Rectal smooth muscle tissue (tissue), 1 donor: ENCODE data around the gene CDC25B.

ENCODE experiments used
- H3K27ac ChIP-seq: one replicate; pipeline ENCODE4 v1.7.0; 2013; ENCODE audit warnings: low read depth, low read length, inconsistent platforms
- H3K27me3 ChIP-seq: one replicate; pipeline ENCODE4 v1.7.0; 2013; ENCODE audit warnings: low read length; ENCODE audit not compliant: control insufficient read depth, insufficient read depth
- H3K36me3 ChIP-seq: one replicate; pipeline ENCODE4 v1.7.0; 2013; ENCODE audit warnings: low read length; ENCODE audit not compliant: control insufficient read depth, insufficient read depth
- H3K4me1 ChIP-seq: one replicate; pipeline ENCODE4 v1.7.0; 2013; ENCODE audit warnings: low read length; ENCODE audit not compliant: control insufficient read depth, insufficient read depth
- H3K4me3 ChIP-seq: one replicate; pipeline ENCODE4 v1.7.0; 2013; ENCODE audit warnings: low read length
- H3K9ac ChIP-seq: one replicate; pipeline ENCODE4 v1.7.0; 2013; ENCODE audit warnings: low read length

Gene CDC25B

DNA sequence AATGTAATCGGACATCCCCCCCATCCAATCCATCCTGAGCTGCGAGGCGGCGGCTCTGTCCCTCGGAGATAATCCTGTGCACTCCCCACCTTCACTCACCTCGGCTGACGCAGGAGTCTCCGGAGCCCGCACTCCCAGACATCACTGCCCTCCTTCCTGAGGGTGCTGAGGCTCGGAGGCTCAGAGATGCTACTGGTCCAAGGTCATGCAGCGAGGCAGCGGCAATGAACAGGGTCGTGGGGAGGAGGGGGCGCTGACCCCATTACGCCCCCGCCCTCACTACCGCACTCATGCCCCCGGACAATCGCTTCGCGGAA, 29.0 kb upstream of the CDC25B start:
- Histone ChIP-seq H3K4me3 (peak overlapping the region; percentile 66), H3K36me3 (no peaks in the 10 kb centered on the region), H3K27me3 (no peaks in the 10 kb centered on the region), H3K9ac (peak overlapping the region; percentile 13), H3K27ac (peak overlapping the region; percentile 38), H3K4me1 (peaks cover 9% of the 10 kb centered on the region)

DNA sequence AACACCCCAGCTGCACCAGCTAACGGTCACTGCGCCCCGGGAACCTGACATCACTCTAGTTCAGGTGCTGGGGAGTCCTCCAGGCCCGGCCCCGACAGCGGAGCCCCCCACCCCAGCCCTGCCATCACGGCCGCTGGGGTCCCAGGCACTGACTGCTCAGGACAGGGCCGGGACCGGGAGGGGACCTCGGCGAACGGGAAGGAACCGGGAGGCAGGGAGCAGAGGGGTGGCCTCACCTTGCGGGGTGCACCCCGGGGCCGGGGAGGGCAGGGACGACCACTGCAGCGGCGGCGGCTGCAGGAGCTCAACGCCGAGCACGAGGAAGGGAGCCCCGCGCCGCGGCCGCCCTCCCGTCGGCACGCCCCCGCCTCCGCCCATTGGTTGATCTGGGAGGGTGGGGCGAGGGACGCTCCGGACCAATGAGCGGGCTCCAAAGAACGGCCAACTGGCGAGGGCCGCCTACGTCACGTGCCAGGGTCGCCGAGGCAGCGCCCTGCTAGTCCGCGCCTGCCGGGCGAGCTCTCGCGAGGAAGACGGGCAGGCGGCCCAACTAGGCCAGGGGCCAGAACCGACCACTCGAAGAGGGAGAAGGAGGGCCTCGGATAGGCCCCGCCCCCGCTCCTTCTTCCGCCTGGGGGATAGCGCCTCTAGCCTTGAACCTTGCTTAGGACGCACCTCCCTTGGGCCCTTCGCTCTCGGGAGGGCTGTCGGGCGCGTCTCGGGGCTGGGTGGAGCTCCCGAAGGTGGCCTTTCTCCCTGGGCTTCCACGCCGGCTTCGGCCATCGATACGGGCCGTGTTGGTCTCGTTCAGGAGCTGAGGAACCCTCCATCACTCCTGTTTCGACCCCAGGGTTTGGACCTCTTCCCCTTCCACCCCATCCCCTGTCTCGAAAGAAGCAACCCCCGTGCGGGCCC, 28.4 kb upstream of the CDC25B start, which contains the start of gene ADISSP:
TSS of gene ADISSP (minus strand) at position 327 of the 915 bp plus-strand sequence. CDS start 7,653 bp downstream, outside the sequence.
- Histone ChIP-seq H3K9ac (peak within 1 kb of the TSS; percentile 85), H3K27me3 (no peaks in the 10 kb centered on the region), H3K4me3 (peak within 1 kb of the TSS; percentile 82), H3K4me1 (peaks cover 6% of the 10 kb centered on the region), H3K36me3 (no peaks in the 10 kb centered on the region), H3K27ac (peak within 1 kb of the TSS; percentile 96)

DNA sequence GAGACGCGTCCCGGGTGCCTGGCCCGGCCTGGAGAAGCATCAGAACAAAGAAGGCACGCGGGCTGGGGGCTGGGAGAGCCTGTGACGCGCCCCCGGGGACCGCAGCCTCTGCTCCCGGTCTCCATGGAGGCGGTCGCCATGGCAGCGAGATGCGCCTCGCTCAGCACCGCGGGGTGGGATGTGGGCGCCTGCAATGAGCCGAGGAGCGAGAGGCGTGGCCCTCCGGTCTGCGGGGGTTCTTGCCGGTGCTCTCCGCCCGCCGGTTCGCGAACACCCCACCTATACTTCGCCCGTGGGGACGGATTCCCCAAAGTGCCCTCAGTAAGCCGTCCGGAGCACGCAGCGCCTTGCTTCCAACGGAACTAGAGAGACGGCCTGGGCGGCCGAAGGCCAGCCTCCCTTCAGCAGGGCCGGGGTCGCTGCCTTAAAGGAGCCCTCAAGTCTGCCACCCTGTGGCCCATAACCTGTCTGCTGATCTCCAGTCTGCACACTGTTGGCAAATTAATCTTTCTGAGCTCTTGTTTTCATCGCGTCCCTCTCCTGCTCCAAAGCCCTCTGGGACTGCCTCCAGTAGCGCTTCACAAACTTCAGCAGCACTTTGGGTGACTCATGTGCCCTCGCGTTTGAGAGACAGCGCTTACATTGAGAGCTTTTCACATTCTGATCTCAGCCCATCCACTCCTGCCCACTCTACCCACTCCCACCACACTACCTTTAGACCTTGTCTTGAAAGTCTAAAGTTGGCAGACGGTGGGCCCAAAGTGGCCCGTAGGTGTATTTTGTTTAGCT, 27.6 kb upstream of the CDC25B start:
- peaks cover 6% of the 10 kb centered on the region for H3K4me1 ChIP-seq
- H3K9ac ChIP-seq: peak overlapping the region; percentile 85
- H3K4me3 ChIP-seq: peak overlapping the region; percentile 82
- peak overlapping the region; percentile 96 for H3K27ac ChIP-seq
- H3K36me3 ChIP-seq: no peaks in the 10 kb centered on the region
- H3K27me3 ChIP-seq: no peaks in the 10 kb centered on the region

DNA sequence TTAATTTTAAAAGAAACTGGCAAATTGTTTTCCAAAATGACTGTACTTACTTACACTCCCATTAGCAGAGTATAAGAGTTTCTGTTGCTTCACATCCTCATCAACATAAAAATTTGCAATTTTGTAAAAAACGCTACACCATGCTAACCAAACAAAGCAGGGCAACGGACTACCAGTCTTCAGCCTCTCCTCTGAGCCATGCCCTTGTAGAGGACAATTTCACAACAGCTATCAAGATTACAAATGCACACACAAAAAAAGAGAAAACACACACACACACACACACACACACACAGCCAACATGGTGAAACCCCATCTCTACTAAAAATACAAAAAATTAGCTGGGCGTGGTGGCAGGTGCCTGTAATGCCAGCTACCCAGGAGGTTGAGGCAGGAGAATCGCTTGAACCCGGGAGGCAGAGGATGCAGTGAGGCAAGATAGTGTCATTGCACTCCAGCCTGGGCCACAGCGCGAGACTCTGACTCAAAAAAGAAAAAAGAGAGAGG, 24.5 kb upstream of the CDC25B start:
- no peak overlapping the region for H3K27ac ChIP-seq
- H3K9ac ChIP-seq: no peak overlapping the region

DNA sequence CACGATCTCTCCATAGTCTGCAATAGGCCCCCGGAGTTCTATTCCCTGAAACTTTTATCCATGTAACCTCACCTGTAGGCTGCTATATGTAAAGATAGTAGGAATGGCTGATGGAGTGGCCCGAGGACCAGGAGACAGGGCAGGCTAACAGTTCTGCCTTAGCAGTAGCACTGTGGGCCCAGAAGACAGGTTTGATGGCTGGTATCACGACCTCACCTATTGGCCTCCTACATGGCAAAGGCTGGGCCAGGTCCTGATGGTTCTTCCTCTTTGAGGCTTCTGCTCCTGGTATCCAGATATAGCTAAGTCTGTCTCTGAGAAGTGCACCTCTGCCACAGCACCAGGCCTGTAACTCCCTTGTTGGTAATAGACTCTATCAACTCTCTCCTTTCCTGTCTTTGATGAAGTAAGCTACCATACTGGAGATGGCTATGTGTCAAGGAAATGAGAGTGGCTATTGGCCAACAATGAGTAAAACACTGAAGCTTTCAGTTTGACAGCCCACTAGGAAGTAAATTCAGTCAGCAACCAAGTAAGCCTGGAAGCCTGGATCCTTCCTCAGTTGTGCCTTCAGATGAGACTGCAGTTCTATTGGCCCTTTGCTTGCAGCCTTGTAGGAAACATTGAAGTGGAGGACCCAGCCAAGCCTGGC, 20.5 kb upstream of the CDC25B start:
- H3K4me3 ChIP-seq: no peak overlapping the region
- no peak overlapping the region for H3K27ac ChIP-seq
- H3K4me1 ChIP-seq: peaks cover 2% of the 10 kb centered on the region
- no peak overlapping the region for H3K9ac ChIP-seq
- H3K36me3 ChIP-seq: no peaks in the 10 kb centered on the region
- no peaks in the 10 kb centered on the region for H3K27me3 ChIP-seq

More for the DNA sequence above, 24.5 kb upstream of the CDC25B start:
- H3K4me3 ChIP-seq: no peak overlapping the region
- no peaks in the 10 kb centered on the region for H3K27me3 ChIP-seq
- no peaks in the 10 kb centered on the region for H3K36me3 ChIP-seq
- H3K4me1 ChIP-seq: peaks cover 5% of the 10 kb centered on the region

DNA sequence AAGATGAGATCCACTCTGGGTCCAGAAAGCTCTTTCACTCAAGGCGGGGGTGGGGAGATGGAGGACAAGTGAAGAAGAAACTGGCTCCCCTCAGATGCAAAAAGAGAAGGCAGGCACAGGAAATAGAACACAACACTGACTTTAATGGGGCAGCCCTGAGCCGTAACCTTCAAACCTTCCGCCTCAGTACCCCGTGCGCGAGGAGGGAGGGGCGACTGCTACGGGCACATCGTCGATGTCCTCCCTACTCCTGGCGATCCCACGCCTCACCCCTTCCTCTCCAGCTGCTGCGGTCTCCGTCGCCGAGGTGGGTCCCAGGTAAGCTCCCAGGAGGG, 18.8 kb upstream of the CDC25B start:
- Histone ChIP-seq H3K27ac (no peak overlapping the region), H3K4me3 (peak overlapping the region; percentile 69), H3K36me3 (no peaks in the 10 kb centered on the region), H3K4me1 (peaks cover 6% of the 10 kb centered on the region), H3K9ac (no peak overlapping the region), H3K27me3 (no peaks in the 10 kb centered on the region)

DNA sequence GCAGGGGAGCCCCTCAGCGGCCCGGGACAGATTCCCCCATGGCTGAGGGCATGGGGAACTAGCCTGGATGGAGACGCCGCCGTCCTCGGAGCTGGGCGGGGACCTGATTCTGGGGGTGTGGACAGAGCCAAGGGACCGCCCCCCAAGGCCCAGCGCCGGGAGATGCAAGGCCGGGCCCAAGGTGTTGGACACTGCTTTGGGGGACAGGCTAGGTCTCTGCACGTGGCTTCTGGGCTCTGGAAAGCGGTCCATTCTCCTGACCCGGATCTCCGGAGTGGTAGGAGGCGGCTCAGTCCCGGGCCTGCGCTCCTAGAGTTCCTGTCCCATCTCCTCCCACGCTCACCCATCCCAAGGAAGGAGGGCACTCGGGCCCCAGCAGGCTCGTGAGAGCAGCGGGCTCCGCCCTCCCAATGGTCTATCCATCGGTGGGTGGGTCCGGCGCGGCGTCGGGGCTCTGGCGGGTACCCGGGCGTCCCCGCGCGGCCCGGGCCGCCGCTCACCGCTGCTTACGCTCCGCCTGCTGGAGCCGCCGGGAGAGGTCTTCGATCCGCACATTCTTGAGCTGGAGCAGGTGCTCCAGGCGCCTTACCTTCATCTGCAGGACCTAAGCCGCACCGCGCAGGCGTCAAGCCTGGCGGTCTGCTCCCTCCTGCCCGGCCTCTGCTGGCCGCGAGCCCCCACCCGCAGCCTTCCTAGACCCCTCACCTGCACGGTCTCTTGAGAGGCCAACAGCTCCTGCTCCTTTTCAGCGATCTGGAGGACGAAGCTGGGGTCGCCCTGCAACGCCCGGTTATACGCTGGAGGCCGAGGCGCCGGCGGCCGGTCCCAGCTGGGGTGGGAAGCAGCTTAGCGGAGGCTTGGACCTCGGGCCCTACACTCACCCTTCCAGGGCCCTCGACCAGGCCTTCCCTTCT, 18.1 kb upstream of the CDC25B start:
- Histone ChIP-seq H3K27ac (no peak overlapping the region), H3K4me1 (peaks cover 6% of the 10 kb centered on the region), H3K9ac (peak overlapping the region; percentile 11), H3K4me3 (peak overlapping the region; percentile 69), H3K27me3 (no peaks in the 10 kb centered on the region), H3K36me3 (no peaks in the 10 kb centered on the region)

DNA sequence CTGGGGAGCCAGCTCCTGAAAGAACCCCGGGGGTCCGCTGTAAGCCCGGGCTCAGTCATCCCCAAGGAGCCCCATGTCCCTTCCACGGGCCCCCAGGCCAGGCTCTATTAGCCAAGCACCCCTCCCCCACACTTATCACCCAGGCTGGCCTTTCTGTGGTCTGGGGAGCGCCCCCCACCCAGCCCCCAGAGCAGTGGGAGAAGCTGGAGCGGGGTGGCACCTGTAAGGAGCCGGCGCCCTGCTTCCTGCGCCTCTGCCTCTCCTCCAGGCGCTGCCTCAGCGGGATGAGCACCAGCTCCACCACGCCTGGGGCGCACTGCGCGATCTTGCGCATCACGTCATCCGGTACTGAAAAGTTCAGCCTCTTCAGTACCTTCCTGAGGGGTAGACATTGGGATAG, 17.1 kb upstream of the CDC25B start:
- no peaks in the 10 kb centered on the region for H3K27me3 ChIP-seq
- H3K4me1 ChIP-seq: peaks cover 6% of the 10 kb centered on the region
- H3K36me3 ChIP-seq: no peaks in the 10 kb centered on the region
- H3K27ac ChIP-seq: no peak overlapping the region
- H3K9ac ChIP-seq: no peak overlapping the region
- no peak overlapping the region for H3K4me3 ChIP-seq

DNA sequence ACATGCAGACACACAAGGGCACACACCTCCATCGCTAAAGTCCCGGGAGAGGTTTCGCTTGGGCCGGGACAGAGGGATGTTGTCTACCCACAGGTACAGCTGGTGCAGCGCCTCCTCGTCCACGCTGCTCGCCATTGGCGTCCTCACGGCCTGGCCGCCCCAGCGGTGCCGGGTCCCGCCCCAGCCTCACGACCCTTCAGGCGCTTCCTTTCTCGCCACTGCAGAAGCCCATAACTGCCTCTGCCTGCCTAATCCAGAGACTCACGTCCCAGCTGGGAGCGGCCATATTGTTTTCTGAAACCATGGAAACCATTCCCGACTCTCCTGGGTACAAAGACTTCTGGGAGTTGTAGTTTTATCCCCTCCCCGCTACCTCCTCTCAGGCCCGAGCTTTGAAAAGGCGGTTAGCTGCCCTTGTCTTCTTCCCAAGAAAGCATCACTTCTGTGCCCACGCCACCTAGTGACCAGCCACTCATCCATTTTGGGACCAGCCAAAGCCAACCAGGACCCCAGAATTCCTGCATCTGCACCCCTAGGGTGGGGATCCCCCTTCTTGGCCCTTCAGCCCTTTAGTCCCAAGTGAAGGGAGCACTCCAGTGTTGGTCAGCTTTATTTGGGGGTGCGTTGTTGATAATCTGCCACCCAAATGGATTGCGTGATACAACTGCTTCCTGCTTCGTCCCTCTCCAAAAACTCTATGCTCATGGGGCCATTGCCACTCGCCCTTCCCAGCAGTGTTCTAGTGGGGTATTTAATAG, 14.8 kb upstream of the CDC25B start, which contains the start of gene SPEF1:
TSS of gene SPEF1 (minus strand) at position 296 of the 758 bp plus-strand sequence. CDS start at position 135, 161 bp downstream.
- Histone ChIP-seq H3K36me3 (no peaks in the 10 kb centered on the region), H3K27me3 (no peaks in the 10 kb centered on the region), H3K4me3 (peak within 1 kb of the TSS; percentile 65), H3K27ac (no peak within 1 kb of the TSS), H3K9ac (no peak within 1 kb of the TSS), H3K4me1 (peaks cover 22% of the 10 kb centered on the region)

DNA sequence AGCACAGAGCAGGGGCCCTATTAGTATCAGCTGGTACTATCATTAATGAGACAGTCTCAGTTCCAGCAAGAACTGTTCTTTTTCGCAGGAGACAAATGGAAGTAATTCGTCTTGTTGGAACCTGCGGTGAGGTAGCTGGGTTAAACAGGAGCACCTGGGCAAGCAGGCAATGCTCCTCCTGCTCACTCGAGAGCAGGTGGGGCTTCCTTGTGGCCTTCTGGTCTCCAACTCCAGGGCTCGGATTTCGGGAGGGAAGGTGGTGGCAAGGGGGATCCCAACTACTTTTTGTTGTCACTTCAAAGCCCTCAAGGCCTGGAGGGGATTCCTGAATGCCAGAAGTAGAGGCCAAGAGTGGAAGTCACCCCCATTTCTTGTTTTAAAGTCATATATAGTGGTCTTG, 13.5 kb upstream of the CDC25B start:
- H3K9ac ChIP-seq: no peak overlapping the region
- H3K36me3 ChIP-seq: no peaks in the 10 kb centered on the region
- no peak overlapping the region for H3K27ac ChIP-seq
- peaks cover 26% of the 10 kb centered on the region for H3K4me1 ChIP-seq
- no peaks in the 10 kb centered on the region for H3K27me3 ChIP-seq
- H3K4me3 ChIP-seq: no peak overlapping the region

DNA sequence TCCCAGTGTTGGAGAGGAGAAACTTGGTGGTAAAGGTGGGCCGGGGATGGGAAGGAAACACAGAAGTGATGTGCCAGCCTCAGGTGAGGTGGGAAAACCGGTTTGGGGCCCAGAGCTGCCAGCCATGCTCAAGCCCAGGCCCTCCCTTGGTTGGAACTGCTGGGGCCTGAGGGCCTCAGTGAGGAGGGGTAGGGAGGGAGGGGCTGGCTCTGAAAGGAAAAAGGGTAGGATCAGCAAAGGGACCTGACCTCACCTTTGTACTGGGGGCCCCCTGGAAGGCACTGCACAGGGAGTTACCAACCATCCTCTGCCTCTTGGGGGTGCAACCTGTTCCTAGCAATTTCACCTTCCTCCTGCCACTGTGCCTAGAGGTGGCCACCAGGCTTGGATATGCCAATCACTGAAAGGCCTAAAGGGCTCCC, 13.0 kb upstream of the CDC25B start:
- no peak overlapping the region for H3K27ac ChIP-seq
- H3K9ac ChIP-seq: no peak overlapping the region
- H3K27me3 ChIP-seq: no peaks in the 10 kb centered on the region
- no peak overlapping the region for H3K4me3 ChIP-seq
- H3K4me1 ChIP-seq: peaks cover 26% of the 10 kb centered on the region
- no peaks in the 10 kb centered on the region for H3K36me3 ChIP-seq
